GM23338 (cell line): ENCODE measurements around the gene CABP2. TPM values are rescaled to one million over a fixed set of nuclear protein-coding genes. Genes with fewer than 3 reads are reported as not detected.
A peak's percentile ranks its signal among the peaks of the same experiment; 100 is the strongest.

Experiments
- ATAC-seq: fragments of 200-7000 bp; cut with Tn5 transposase; 3 replicates; pipeline ENCODE4 v1.9.1; 2020
- DNase-seq: peaks from one replicate; pipeline ENCODE4 v3.0.0-alpha.2; 2015; ENCODE audit warnings: low spot score
- H2AFZ ChIP-seq: fragments of 200-600 bp; sonication (generic); 2 replicates; pipeline ENCODE4 v1.8.0; 2016; ENCODE audit warnings: antibody characterized with exemption, mild to moderate bottlenecking, moderate library complexity
- H3F3A ChIP-seq: fragments of 200-600 bp; sonication (generic); replicated peaks from 2 replicates; pipeline ENCODE4 v1.8.0; 2017; ENCODE audit warnings: antibody characterized with exemption, mixed run types, low read depth
- H3K27ac ChIP-seq: fragments of 200-600 bp; sonication (generic); 2 replicates; pipeline ENCODE4 v1.6.1; 2016; ENCODE audit warnings: low read depth
- H3K27me3 ChIP-seq: fragments of 200-600 bp; sonication (generic); 2 replicates; pipeline ENCODE4 v1.8.0; 2016; ENCODE audit warnings: mild to moderate bottlenecking, mixed run types, moderate library complexity; ENCODE audit not compliant: insufficient read depth
- H3K36me3 ChIP-seq: fragments of 200-600 bp; sonication (generic); 2 replicates; pipeline ENCODE4 v1.8.0; 2016; ENCODE audit warnings: mild to moderate bottlenecking; ENCODE audit not compliant: insufficient read depth
- H3K4me1 ChIP-seq: fragments of 200-600 bp; sonication (generic); 2 replicates; pipeline ENCODE4 v1.8.0; 2016; ENCODE audit warnings: mild to moderate bottlenecking, moderate library complexity; ENCODE audit not compliant: insufficient read depth
- H3K4me2 ChIP-seq: fragments of 200-600 bp; sonication (generic); 2 replicates; pipeline ENCODE4 v1.7.1; 2017; ENCODE audit warnings: mixed run types
- H3K4me3 ChIP-seq: fragments of 200-600 bp; sonication (generic); 2 replicates; pipeline ENCODE4 v1.6.1; 2016; ENCODE audit warnings: mixed run types
- H3K79me2 ChIP-seq: fragments of 200-600 bp; sonication (generic); replicated peaks from 2 replicates; pipeline ENCODE4 v1.8.0; 2017; ENCODE audit warnings: mild to moderate bottlenecking; ENCODE audit not compliant: insufficient read depth
- H3K9me2 ChIP-seq: fragments of 200-600 bp; sonication (generic); 2 replicates; pipeline ENCODE4 v1.8.0; 2017; ENCODE audit not compliant: insufficient read depth
- H4K20me1 ChIP-seq: fragments of 200-600 bp; sonication (generic); replicated peaks from 2 replicates; pipeline ENCODE4 v1.8.0; 2017; ENCODE audit warnings: mild to moderate bottlenecking; ENCODE audit not compliant: insufficient read depth
- H3K27ac Mint-ChIP-seq: 2 replicates; pipeline ENCODE4 v1.8.0; 2020; ENCODE audit warnings: inconsistent platforms, mild to moderate bottlenecking, moderate library complexity, mixed read lengths
- H3K27me3 Mint-ChIP-seq: 3 replicates; pipeline ENCODE4 v1.8.0; 2022; ENCODE audit warnings: low read depth, mild to moderate bottlenecking, moderate library complexity, mixed read lengths, inconsistent platforms; ENCODE audit not compliant: insufficient read depth, poor library complexity
- H3K36me3 Mint-ChIP-seq: 3 replicates; pipeline ENCODE4 v1.8.0; 2021; ENCODE audit warnings: low read depth, mild to moderate bottlenecking, inconsistent platforms, moderate library complexity, mixed read lengths
- H3K4me1 Mint-ChIP-seq: 3 replicates; pipeline ENCODE4 v1.8.0; 2020; ENCODE audit warnings: mild to moderate bottlenecking, inconsistent platforms, mixed read lengths
- H3K4me3 Mint-ChIP-seq: 3 replicates; pipeline ENCODE4 v1.8.0; 2021; ENCODE audit warnings: moderate library complexity, mild to moderate bottlenecking, inconsistent platforms, mixed read lengths
- H3K9me3 Mint-ChIP-seq: 3 replicates; pipeline ENCODE4 v1.8.0; 2020; ENCODE audit warnings: moderate library complexity, mild to moderate bottlenecking, inconsistent platforms, mixed read lengths
- CREB1 ChIP-seq: fragments of 250-450 bp; sonication (Bioruptor Pico); IDR thresholded peaks from 2 replicates; pipeline ENCODE4 v1.5.0; 2020; ENCODE audit warnings: low read depth, mild to moderate bottlenecking, moderate library complexity
- CTCF ChIP-seq, 2 experiments: fragments of 200-600 bp in 1 of 2; sonication (generic) in 1 of 2; conservative IDR thresholded peaks; 2 replicates each; pipeline versions ENCODE4 v1.5.1 to v1.6.1; 2016 to 2017; ENCODE audit warnings: antibody characterized with exemption in 2 of 2, low read depth in 2 of 2, mild to moderate bottlenecking in 2 of 2, moderate library complexity in 1 of 2
- JUNB ChIP-seq: IDR thresholded peaks from one replicate; pipeline ENCODE4 v1.6.1; 2016; ENCODE audit warnings: antibody characterized with exemption; ENCODE audit not compliant: unreplicated experiment
- STAT1 ChIP-seq: IDR thresholded peaks from one replicate; pipeline ENCODE4 v1.6.1; 2016; ENCODE audit warnings: antibody characterized with exemption; ENCODE audit not compliant: unreplicated experiment
- ZNF114 ChIP-seq: fragments of 250-450 bp; sonication (Bioruptor Pico); IDR thresholded peaks from 2 replicates; pipeline ENCODE4 v1.5.0; 2020; ENCODE audit warnings: mild to moderate bottlenecking, moderate library complexity
- ZNF462 ChIP-seq: fragments of 250-450 bp; sonication (Bioruptor Pico); IDR thresholded peaks from 2 replicates; pipeline ENCODE4 v1.5.0; 2020; ENCODE audit warnings: mild to moderate bottlenecking, moderate library complexity
- polyA plus RNA-seq: library from polyadenylated mRNA; unstranded; fragments of >200 nt; fragmentation: Nextera tagmentation; extraction: Ambion mirVana; gene quantifications from 2 replicates; pipeline ENCODE4 v1.2.1, GENCODE V29; 2016
- total RNA-seq: library from RNA; depleted of rRNA; stranded (reverse); fragments of >200 nt; shearing (Covaris generic); gene quantifications from 2 replicates; pipeline ENCODE4 v1.2.3, GENCODE V29; 2014

CABP2 gene
- total and polyA plus RNA-seq, 2 experiments from 2014 or later = not detected

DNA sequence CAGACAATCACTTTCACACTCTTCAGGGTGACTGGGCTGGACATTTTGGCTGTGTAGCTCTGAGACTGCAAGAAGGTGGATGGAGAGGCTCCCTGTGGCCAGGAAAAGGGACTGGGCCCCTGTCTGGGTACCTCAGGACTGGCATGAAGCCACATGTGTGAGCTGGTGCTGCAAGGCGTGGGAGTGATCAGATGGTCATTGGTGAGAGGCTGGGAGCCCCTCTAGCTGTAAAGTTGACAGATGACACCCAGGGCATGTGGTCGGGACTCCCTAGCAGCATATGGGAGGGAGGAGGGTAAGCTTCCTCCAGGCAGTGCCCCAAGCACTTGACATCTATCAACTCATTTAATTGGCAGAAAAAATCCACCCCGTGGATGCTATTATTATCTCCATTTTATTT is 18.9 kb upstream of the CABP2 start (continued):
- no peak for TF ChIP-seq ZNF462 (CRISPR knock-in tag)
- no peak for TF ChIP-seq STAT1

DNA sequence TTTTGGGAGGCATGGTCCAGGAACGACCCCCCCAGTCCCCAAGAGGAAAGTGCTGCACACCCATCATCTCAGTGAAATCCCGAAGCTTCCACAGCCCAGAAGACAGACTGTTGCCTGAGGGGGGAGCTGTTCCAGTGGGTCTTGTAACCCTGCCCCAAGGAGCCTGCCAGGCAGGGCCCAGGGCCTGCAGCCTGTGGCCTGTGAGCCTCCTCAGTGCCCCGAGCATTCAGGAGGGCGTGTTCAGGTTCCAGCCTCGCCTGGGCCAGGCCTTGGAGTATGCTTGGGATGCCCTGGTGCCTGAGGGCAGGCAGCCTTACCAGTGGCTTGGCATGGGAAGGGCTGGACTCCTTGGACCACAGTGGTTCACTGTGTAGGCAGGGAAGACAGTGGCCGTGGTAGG is 18.0 kb upstream of the CABP2 start:
- no peak overlapping the region for H2AFZ ChIP-seq
- no peak overlapping the region for H3K4me3 Mint-ChIP-seq
- H3F3A ChIP-seq = no peaks in the 10 kb centered on the region
- H3K4me1 Mint-ChIP-seq = peaks cover 5% of the 10 kb centered on the region
- no peaks in the 10 kb centered on the region for H3K27me3 ChIP-seq
- DNase-seq (no peak), ATAC-seq (peak; percentile 58)
- no peaks in the 10 kb centered on the region for H3K36me3 ChIP-seq
- no peak overlapping the region for H3K4me2 ChIP-seq
- H3K79me2 ChIP-seq = no peaks in the 10 kb centered on the region
- H3K27me3 Mint-ChIP-seq = peaks cover 3% of the 10 kb centered on the region
- no peak overlapping the region for H3K27ac Mint-ChIP-seq
- H3K9me2 ChIP-seq = no peaks in the 10 kb centered on the region; the same call in 1 of the 2 replicates
- no peaks in the 10 kb centered on the region for H3K36me3 Mint-ChIP-seq
- H3K27ac ChIP-seq = no peak overlapping the region
- H4K20me1 ChIP-seq = no peaks in the 10 kb centered on the region
- no peak overlapping the region for H3K4me3 ChIP-seq
- 0 out of 2 replicates have a peak, but pooled peaks cover 5% of the 10 kb centered on the region for H3K4me1 ChIP-seq
- peaks cover 6% of the 10 kb centered on the region for H3K9me3 Mint-ChIP-seq
- TF ChIP-seq STAT1 (no peak), CREB1 (CRISPR knock-in tag) (no peak), ZNF114 (CRISPR knock-in tag) (no peak), ZNF462 (CRISPR knock-in tag) (no peak), JUNB (no peak), CTCF (conservative IDR thresholded peaks at IDR 0.05; ENCODE audit: low read depth in 2 of 2) (peak; percentile 25 to 53; a peak in 3 of 4 replicates)
